Measurements from ENCODE around the gene OVAAL.

DNA sequence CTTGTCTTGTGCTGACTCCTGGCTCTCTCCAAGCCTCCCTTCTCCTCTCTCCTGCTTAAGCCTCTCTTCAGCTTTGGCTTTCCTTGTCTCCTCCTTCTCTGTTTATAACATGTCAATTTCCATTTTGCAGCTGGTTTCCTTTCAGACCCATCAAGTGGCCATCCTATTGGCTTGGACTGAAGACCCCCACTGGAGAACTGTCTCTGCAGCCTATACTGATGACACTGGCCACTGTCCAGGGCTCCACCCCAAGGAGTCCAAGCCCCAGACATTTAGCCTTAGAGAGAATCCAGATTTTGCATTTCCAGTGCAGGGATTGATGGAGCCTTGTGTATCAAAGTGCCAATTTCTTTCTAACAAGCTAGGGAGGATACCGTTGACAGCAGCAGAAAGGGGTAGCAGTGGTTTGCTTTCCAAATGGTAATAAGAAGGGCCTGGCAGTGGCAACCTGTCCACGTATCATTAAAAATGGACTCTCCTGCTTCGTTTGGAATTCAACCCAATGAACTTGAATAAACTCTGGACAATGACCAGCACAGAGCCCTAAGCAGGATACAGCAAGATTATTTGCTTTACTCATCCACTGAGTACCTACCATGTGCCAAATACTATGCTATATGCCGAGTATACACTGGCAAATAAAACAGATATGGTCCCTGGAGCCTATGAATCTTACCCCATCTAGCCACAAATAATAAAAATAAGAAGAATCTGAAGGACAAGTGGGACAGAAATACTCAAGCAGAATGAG is 6.5 kb downstream of the OVAAL start:
- TF ChIP-seq, protein P1, sequence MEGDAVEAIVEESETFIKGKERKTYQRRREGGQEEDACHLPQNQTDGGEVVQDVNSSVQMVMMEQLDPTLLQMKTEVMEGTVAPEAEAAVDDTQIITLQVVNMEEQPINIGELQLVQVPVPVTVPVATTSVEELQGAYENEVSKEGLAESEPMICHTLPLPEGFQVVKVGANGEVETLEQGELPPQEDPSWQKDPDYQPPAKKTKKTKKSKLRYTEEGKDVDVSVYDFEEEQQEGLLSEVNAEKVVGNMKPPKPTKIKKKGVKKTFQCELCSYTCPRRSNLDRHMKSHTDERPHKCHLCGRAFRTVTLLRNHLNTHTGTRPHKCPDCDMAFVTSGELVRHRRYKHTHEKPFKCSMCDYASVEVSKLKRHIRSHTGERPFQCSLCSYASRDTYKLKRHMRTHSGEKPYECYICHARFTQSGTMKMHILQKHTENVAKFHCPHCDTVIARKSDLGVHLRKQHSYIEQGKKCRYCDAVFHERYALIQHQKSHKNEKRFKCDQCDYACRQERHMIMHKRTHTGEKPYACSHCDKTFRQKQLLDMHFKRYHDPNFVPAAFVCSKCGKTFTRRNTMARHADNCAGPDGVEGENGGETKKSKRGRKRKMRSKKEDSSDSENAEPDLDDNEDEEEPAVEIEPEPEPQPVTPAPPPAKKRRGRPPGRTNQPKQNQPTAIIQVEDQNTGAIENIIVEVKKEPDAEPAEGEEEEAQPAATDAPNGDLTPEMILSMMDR (IDR thresholded peaks at IDR 0.05) = no peak
- TF ChIP-seq POLR2AphosphoS5 (IDR thresholded peaks at IDR 0.05) = no peak
- TF ChIP-seq POLR2A (IDR thresholded peaks at IDR 0.05) = no peak
